Stimulated activated memory B cell treated with anti-CD40 and anti-IgM and Interleukin-4, amounts not matched to agents 10 μg/mL and 1 μg/mL and 100 μg/mL, for 72 hours (primary cell): ENCODE results near the gene MRTFA.
"Not testable (repeated sequence)": the region's sequence is repeated elsewhere in the genome, so short reads cannot be mapped to it uniquely, and the experiment has no call there.

Experiments
- ATAC-seq: fragments of 150-1000 bp; cut with Tn5 transposase; 2 replicates; pipeline ENCODE4 v1.10.0; 2021
- H3K27ac Mint-ChIP-seq: one replicate; pipeline ENCODE4 v1.8.0; 2022; ENCODE audit warnings: mild to moderate bottlenecking, mixed read lengths
- H3K27me3 Mint-ChIP-seq: one replicate; pipeline ENCODE4 v1.8.0; 2022; ENCODE audit warnings: mixed read lengths
- H3K36me3 Mint-ChIP-seq: one replicate; pipeline ENCODE4 v1.8.0; 2022; ENCODE audit warnings: mixed read lengths
- H3K4me1 Mint-ChIP-seq: one replicate; pipeline ENCODE4 v1.8.0; 2022; ENCODE audit warnings: mixed read lengths
- H3K4me3 Mint-ChIP-seq: one replicate; pipeline ENCODE4 v1.8.0; 2022; ENCODE audit warnings: mild to moderate bottlenecking, moderate library complexity, mixed read lengths
- H3K9me3 Mint-ChIP-seq: one replicate; pipeline ENCODE4 v1.8.0; 2022; ENCODE audit warnings: mixed read lengths

MRTFA gene

DNA sequence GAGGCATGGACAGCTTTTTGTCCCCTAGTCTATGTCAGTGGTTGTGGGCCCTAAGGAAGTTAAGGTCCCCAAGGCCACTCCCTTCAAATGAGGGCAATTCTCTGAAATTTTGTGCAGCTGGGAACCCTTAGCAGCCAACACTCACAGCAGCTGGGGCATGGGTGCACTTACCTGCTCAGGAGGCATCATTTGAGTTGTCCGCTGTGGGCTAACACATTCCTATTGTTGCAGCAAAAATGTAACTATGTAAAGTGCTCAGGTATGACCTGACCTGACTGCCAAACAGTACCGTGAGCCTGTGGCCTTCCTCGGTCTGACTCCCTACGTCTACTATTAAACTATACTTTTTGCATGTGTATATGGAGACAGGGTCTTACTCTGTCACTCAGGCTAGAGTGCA is 5.8 kb upstream of the MRTFA start:
- Mint-ChIP-seq H3K4me1 (peaks cover 15% of the 10 kb centered on the region), H3K9me3 (no peaks in the 10 kb centered on the region), H3K27me3 (no peaks in the 10 kb centered on the region), H3K4me3 (no peak overlapping the region), H3K36me3 (no peaks in the 10 kb centered on the region), H3K27ac (no peak overlapping the region)
- ATAC-seq: no peak

DNA sequence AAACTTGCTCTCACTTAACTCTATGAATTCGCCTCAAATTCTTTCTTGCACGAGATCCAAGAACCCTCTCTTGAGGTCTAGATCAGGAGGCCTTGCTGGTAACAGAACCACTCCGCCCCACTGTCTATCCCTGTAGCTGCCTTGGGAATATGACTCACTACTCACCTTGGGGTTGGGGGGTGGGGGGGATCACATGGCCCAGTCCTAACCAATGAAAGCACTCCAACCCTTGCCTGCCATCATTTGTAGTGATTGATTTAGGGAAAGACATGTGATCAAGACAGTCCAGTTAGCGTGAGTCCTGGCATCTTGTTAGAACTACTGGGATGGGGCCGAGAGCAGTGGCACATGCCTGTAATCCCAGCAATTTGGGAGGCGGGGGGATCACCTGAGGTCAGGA is 4.8 kb upstream of the MRTFA start:
- H3K4me1 Mint-ChIP-seq: peaks cover 11% of the 10 kb centered on the region
- H3K4me3 Mint-ChIP-seq: no peak overlapping the region
- ATAC-seq: no peak
- no peaks in the 10 kb centered on the region for H3K27me3 Mint-ChIP-seq
- no peaks in the 10 kb centered on the region for H3K36me3 Mint-ChIP-seq
- H3K27ac Mint-ChIP-seq: no peak overlapping the region
- H3K9me3 Mint-ChIP-seq: no peaks in the 10 kb centered on the region

DNA sequence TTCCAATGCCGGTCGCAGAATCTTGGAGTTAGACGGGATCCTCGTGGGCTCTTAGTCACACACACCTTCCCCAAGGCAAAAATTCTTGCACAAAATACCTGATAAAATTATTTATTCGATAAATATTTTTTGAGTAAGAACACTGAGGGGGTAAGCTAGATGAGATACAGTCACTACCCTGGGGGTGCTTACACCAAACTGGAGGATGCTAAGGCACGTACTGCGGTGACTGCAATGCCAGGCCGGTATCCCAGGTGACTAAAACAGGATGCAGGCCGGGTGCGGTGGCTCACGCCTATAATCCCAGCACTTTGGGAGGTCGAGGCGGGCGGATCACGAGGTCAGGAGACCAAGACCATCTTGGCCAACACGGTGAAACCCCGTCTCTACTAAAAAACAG is 1.7 kb upstream of the MRTFA start:
- H3K4me3 Mint-ChIP-seq: no peak overlapping the region
- no peak overlapping the region for H3K27ac Mint-ChIP-seq

DNA sequence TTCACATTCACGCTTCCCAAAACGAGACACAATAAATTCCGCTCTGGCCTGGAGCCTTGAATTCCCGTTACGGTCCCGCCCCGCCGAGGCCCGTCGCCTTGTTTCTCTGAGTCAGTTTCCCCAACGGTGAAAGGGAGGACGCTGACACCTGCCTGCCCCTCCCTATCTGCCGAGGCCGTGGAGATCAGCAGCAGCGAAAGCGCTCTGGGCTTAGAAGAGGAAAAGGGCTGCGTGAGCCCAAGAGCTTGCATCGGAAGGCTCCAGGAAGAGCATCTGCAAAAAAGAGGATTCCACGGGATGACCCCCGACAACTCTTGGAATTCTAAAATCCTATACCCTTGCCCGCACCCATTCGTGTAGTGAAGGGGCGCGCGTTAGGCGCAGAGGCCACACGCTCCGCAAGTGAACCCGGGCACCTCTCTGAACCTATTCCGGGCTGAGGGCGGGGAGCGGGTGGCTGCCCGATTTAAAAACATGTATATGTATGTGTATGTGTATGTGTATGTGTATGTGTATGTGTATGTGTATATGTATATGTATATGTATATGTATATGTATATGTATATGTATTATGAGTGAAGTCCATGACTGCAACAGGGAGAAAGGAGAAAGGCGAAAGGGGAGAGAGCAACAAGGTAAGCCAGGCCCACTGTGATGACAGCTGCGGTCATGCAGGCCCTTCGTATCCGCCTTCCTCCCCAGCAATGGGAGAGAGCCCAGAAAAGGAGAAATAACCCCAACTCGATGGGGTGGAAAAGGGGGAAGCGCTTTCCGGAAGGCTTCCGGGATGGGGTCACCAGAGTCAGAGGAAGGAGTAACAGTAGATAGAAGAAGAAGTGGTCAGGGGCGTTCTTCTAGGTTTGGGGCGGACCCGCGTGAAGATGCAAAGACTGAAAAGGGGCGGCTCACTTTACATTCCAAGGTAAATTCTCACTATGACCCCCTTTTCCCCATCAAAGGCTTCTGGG is 948 bp upstream of the MRTFA start:
- H3K4me3 Mint-ChIP-seq: peak overlapping the region; percentile 93
- peaks cover 6% of the 10 kb centered on the region for H3K36me3 Mint-ChIP-seq
- ATAC-seq: peak; percentile 6
- H3K9me3 Mint-ChIP-seq: no peaks in the 10 kb centered on the region
- H3K27me3 Mint-ChIP-seq: no peaks in the 10 kb centered on the region
- H3K4me1 Mint-ChIP-seq: peaks cover 36% of the 10 kb centered on the region
- peak overlapping the region; percentile 83 for H3K27ac Mint-ChIP-seq

More for the DNA sequence above, 1.7 kb upstream of the MRTFA start:
- Mint-ChIP-seq H3K27me3 (no peaks in the 10 kb centered on the region), H3K36me3 (no peaks in the 10 kb centered on the region), H3K9me3 (no peaks in the 10 kb centered on the region), H3K4me1 (peaks cover 28% of the 10 kb centered on the region)
- ATAC-seq: no peak

DNA sequence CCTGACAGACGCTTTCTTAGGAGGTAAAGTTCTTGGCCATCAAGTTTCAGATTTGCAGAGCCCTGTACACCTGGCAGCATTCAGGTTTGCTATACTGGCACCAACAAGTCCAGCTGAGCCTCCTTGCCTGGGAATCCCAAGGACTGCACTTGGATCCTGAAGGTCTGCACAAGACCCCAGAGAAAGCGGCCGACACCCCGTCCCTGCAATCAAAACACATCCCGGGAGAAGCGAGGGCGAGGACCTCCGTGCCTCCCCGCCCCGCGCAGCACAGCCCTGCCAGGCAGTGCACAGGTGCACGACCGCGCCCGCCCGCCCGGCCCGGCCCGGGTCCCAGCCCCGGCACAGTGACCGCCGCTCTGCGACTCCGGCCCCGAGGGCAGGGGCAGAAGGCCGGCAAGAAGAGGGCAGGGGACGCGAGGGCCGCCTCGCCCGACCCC is 559 bp downstream of the MRTFA start:
- Mint-ChIP-seq H3K27ac (peak overlapping the region; percentile 83), H3K27me3 (no peaks in the 10 kb centered on the region), H3K36me3 (peaks cover 6% of the 10 kb centered on the region), H3K9me3 (no peaks in the 10 kb centered on the region), H3K4me3 (peak overlapping the region; percentile 93), H3K4me1 (peaks cover 50% of the 10 kb centered on the region)
- peak; percentile 29 for ATAC-seq

DNA sequence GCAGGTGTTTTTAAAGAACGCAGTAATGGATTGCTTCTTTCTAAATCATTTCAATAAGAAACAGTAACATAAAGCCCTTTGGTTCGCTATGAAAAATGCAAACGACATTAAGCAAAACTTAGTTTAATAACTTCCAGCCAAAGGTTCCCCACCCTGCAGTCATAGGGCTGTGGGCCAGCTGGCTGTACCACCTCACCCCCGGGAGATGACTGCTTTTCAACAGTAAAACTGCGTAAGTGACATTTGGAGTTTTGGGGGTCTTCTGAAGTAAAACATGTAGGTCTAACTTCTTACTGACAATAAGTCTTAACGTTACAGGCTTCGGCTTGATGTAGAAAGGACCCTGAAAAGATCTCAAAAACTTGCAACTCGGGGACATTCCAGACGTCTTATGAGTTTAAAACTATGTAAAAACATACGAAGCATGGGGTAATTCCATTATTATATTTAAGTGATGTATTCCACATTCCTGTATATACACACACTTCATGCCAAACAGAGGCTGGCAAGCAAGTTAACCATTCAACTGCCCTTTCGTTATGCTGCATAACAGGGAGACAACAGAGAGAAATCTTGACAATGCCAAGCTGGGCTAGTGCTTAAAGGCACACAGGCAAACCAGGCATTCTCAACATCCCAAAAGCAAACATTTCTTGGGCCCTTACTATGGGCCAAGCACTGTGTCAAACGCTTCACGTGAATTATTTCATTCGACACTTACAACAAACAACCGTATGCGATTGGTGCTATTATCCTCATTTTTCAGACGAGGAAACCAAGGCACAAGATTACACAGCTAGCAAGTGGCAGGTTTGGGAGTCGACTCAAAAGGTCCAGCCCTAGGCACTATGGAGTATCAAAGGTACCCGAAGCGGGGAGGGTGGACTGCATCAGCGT is 1.2 kb downstream of the MRTFA start:
- H3K4me1 Mint-ChIP-seq: peaks cover 52% of the 10 kb centered on the region
- H3K36me3 Mint-ChIP-seq: peaks cover 6% of the 10 kb centered on the region

DNA sequence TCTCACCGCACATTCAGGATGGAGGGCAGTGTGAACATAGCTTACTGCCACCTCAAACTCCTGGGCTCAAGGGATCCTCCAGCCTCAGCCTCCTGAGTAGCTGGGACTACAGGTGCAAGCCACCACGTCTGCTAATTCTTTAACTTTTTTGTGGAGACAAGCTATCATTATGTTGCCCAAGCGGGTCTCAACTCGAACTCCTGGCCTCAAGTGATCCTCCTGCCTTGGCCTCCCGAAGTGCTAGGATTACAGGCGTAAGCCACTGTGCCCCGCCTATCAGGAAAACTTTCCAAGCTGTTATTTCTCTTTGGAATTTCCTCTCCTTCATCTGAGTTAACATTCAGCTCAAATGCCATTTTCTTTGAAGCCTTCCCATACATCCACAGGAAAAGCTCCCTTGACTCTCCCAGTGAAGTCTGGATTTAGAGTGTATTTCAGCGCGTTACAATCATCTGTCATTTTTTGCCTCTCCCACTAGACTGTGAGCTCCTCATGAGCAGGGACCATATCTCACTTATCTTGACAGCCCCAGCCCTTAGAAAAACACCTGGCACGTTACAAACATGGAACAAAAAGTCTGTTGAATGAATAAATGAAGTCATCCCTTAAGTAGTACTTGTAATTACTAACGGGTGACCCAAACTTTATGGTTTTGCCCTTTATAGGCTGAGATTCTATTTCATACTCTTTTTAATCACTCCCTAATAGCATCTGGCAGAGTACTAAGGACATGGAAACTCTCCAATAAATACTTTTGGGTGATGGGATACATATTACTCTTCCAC is 2.2 kb downstream of the MRTFA start:
- ATAC-seq: no peak
- Mint-ChIP-seq H3K27ac (no peak overlapping the region), H3K4me3 (no peak overlapping the region), H3K4me1 (peaks cover 52% of the 10 kb centered on the region), H3K27me3 (no peaks in the 10 kb centered on the region), H3K36me3 (peaks cover 6% of the 10 kb centered on the region), H3K9me3 (no peaks in the 10 kb centered on the region)

More for the DNA sequence above, 1.2 kb downstream of the MRTFA start:
- H3K4me3 Mint-ChIP-seq: peak overlapping the region; percentile 81
- peak overlapping the region; percentile 83 for H3K27ac Mint-ChIP-seq
- ATAC-seq: no peak
- H3K9me3 Mint-ChIP-seq: no peaks in the 10 kb centered on the region
- H3K27me3 Mint-ChIP-seq: no peaks in the 10 kb centered on the region

DNA sequence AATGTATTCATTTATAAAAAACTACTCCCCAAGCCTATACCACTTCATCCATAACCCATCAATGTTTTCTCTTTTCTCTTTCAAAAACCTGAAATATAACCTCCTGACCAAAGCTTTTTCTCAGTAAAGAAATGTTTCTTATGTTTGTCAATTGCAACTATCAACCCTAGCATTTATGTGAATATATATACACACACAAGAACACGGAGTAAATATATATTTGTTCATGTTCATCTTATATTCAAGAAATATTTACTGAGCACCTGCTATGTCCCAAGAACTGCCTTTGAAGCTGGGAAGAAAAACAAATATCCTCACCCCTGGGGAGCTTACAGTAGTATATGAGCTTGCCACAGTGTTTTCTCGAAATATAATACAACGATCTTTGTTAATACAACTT is 3.5 kb downstream of the MRTFA start:
- H3K4me3 Mint-ChIP-seq: no peak overlapping the region
- H3K36me3 Mint-ChIP-seq: peaks cover 6% of the 10 kb centered on the region
- H3K4me1 Mint-ChIP-seq: peaks cover 64% of the 10 kb centered on the region
- no peaks in the 10 kb centered on the region for H3K27me3 Mint-ChIP-seq
- ATAC-seq: no peak
- H3K27ac Mint-ChIP-seq: no peak overlapping the region
- H3K9me3 Mint-ChIP-seq: no peaks in the 10 kb centered on the region

DNA sequence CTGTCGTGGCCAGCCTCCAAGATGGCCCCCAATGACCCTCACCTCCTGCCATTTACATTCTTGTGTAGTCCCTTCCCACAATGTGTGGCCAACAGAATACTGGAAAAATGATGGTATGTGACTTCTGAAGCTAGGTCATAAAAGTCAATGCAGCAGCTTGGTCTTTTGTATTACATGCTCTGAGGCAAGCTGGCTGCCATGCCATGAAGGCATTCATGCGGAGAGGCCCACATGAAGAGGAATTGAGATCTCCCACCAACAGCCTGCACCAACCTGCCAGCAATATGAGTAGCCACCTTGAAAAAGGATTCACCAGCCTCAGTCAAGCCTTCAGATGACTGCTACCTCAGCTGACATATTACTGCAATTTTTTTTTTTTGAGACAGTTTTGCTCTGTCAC is 4.6 kb downstream of the MRTFA start:
- H3K27ac Mint-ChIP-seq: no peak overlapping the region
- H3K4me3 Mint-ChIP-seq: no peak overlapping the region
- no peaks in the 10 kb centered on the region for H3K27me3 Mint-ChIP-seq
- no peak for ATAC-seq
- no peaks in the 10 kb centered on the region for H3K9me3 Mint-ChIP-seq
- H3K36me3 Mint-ChIP-seq: peaks cover 6% of the 10 kb centered on the region
- H3K4me1 Mint-ChIP-seq: peaks cover 68% of the 10 kb centered on the region

DNA sequence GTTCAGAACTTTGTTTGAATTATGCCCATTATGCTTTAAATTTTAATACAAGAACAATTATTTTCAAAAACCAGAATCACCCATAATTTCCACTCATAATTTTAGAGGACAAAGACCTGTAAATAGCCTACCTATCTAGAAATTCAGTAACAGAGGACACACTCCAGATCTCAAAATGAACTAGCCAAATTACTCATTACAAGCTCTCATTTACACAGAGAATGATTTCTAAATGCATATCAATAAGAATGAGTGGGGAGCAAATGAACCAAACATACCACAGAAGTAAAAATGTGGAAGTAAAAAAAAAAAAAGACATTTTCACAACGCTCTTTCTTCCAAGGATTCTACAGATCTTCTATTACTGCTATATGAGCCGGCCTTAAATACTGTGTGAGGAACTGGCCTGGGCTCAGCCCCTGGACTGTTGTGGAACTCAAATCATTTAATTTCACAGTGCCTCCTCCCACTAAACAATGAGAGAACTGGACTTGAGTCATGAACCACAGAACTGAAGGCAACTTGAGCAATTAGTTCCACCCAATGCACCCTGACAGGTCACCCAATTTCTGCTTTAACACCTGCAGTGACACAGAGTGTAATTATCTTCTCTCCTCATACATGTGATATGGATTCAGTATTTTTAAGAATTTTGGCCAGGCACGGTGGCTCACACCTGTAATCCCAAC is 8.0 kb downstream of the MRTFA start:
- ATAC-seq: peak; percentile 76
- H3K27me3 Mint-ChIP-seq: no peaks in the 10 kb centered on the region
- no peaks in the 10 kb centered on the region for H3K9me3 Mint-ChIP-seq
- H3K36me3 Mint-ChIP-seq: peaks cover 6% of the 10 kb centered on the region
- peak overlapping the region; percentile 74 for H3K27ac Mint-ChIP-seq
- peak overlapping the region; percentile 26 for H3K4me3 Mint-ChIP-seq
- H3K4me1 Mint-ChIP-seq: peaks cover 57% of the 10 kb centered on the region

DNA sequence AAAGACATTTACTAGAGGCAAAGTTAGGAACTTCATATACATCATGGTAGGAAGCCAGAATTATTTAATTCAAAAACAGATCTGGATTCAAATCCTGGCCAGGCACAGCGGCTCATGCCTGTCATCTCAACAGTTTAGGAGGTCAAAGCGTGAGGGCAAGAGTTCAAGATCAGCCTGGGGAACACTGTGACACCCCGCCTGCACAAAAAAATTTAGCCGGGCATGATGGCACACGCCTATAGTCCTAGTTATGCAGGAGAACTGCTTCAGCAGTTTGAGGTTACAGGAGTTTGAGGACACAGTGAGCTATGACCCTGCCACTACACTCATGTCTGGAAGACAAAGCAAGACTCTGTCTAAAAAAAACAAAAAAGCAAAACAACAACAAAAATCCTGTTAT is 8.9 kb downstream of the MRTFA start:
- Mint-ChIP-seq H3K4me1 (peaks cover 55% of the 10 kb centered on the region), H3K4me3 (no peak overlapping the region), H3K27me3 (no peaks in the 10 kb centered on the region)

DNA sequence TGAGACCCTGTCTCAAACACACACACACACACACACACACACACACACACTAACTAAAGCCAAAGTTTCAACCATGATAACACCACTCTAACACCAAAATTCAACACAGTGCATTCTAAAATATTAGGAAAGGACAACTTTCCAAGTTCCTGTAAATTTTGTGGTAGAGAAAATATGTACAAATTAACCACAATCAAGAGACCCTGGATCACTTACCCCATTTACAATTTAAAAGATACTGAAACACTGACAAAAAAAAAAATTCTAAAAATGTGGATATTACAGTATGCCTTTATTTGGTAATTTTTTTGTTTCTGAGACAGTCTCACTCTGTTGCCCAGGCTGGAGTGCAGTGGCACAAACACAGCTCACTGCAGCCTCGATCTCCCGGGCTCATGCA is 9.7 kb downstream of the MRTFA start:
- ATAC-seq: no peak
- peaks cover 7% of the 10 kb centered on the region for H3K9me3 Mint-ChIP-seq
- no peaks in the 10 kb centered on the region for H3K27me3 Mint-ChIP-seq
- H3K4me1 Mint-ChIP-seq: peaks cover 55% of the 10 kb centered on the region
- no peak overlapping the region for H3K27ac Mint-ChIP-seq
- no peak overlapping the region for H3K4me3 Mint-ChIP-seq
- peaks cover 12% of the 10 kb centered on the region for H3K36me3 Mint-ChIP-seq

More for the DNA sequence above, 8.9 kb downstream of the MRTFA start:
- no peak overlapping the region for H3K27ac Mint-ChIP-seq
- ATAC-seq: no peak
- H3K36me3 Mint-ChIP-seq: peaks cover 5% of the 10 kb centered on the region
- H3K9me3 Mint-ChIP-seq: peaks cover 3% of the 10 kb centered on the region

DNA sequence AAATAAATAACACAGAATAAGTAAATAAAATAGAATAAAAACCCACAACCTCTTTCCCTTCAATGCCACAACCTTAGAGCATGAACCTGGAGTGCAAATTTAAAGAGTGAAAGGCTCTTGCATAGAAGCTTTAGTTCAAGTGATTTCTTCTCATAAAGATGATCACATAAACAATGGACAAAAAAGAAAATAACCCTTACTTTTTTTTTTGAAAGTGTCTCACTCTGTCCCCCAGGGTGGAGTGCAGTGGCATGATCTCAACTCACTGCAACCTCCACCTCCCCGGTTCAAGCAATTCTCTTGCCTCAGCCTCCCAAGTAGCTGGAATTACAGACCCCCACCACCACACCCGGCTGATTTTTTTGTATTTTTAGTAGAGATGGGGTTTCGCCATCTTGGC is 10.7 kb downstream of the MRTFA start:
- not testable (repeated sequence) for H3K27me3 Mint-ChIP-seq, H3K27ac Mint-ChIP-seq, ATAC-seq, H3K9me3 Mint-ChIP-seq, H3K4me3 Mint-ChIP-seq
- Mint-ChIP-seq H3K4me1 (peaks cover 54% of the 10 kb centered on the region), H3K36me3 (peaks cover 18% of the 10 kb centered on the region)

DNA sequence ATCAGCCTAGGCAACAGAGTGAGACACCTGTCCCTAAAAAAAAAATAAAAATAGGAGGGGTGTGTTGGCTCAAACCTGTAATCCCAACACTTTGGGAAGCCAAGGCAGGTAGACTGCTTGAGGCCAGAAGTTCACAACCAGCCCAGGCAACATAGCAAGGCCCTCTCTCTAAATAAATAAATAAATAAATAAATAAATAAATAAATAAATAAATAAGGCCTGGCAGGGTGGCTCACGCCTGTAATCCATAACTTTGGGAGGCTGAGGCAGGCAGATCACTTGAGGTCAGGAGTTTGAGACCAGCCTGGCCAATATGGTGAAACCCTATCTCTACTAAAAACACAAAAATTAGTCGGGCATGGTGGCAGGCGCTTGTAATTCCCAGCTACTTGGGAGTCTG is 11.2 kb downstream of the MRTFA start:
- Mint-ChIP-seq H3K9me3 (peaks cover 12% of the 10 kb centered on the region), H3K36me3 (peaks cover 22% of the 10 kb centered on the region), H3K4me1 (peaks cover 53% of the 10 kb centered on the region)
- H3K27me3 Mint-ChIP-seq, ATAC-seq, H3K27ac Mint-ChIP-seq, H3K4me3 Mint-ChIP-seq: not testable (repeated sequence)
